PC-3 (cell line): Measurements from ENCODE around the gene RASSF4.

Experiments
- EZH2 ChIP-seq: fragments of 300-600 bp; sonication (generic); IDR thresholded peaks from one replicate; pipeline ENCODE4 v1.6.1; 2017; ENCODE audit warnings: antibody characterized with exemption, mild to moderate bottlenecking, low read length; ENCODE audit not compliant: unreplicated experiment
- EZH2phosphoT487 ChIP-seq: fragments of 300-600 bp; sonication (generic); IDR thresholded peaks from 2 replicates; pipeline ENCODE4 v1.6.1; 2018; ENCODE audit warnings: mild to moderate bottlenecking, antibody characterized with exemption, low read length, borderline replicate concordance
- TF ChIP-seq, protein P1 (sequence below): fragments of 300-600 bp; sonication (generic); conservative IDR thresholded peaks from 2 replicates; pipeline ENCODE4 v1.5.1; 2017; ENCODE audit warnings: antibody characterized with exemption, low read depth, mild to moderate bottlenecking, low read length

DNA sequence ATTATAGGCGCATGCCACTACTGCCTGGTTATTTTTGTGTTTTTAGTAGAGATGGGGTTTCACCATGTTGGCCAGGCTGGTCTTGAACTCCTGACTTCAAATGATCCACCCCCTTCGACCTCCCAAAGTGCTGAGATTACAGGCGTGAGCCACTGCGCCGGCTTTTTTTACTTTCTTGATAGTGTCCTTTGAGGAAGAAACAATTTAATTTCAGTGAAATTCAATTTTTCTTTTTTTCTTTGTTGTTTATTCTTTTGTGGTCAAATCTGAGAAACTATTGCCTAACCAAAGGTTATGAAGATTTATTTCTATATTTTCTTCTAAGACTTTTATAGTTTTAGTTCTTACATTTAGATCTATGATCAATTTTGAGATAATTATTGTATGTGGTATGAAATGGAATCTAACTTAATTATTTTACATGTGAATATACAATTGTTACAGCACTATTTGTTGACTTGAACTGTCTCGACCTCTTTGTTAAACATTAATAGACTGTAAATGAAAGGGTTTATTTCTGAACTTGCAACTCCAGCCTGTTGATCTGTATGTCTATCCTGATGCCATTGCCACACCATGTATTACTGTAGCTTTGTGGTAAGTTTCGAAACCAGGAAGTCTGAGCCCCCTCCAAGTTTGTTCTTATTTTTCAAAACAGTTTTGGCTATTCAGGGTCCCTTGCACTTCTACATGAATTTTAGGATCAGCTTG is 19.8 kb upstream of the RASSF4 start:
- TF ChIP-seq, protein P1, sequence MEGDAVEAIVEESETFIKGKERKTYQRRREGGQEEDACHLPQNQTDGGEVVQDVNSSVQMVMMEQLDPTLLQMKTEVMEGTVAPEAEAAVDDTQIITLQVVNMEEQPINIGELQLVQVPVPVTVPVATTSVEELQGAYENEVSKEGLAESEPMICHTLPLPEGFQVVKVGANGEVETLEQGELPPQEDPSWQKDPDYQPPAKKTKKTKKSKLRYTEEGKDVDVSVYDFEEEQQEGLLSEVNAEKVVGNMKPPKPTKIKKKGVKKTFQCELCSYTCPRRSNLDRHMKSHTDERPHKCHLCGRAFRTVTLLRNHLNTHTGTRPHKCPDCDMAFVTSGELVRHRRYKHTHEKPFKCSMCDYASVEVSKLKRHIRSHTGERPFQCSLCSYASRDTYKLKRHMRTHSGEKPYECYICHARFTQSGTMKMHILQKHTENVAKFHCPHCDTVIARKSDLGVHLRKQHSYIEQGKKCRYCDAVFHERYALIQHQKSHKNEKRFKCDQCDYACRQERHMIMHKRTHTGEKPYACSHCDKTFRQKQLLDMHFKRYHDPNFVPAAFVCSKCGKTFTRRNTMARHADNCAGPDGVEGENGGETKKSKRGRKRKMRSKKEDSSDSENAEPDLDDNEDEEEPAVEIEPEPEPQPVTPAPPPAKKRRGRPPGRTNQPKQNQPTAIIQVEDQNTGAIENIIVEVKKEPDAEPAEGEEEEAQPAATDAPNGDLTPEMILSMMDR: no peak
- TF ChIP-seq EZH2phosphoT487: no peak
- TF ChIP-seq EZH2: no peak
